CD4-positive, alpha-beta memory T cell (primary cell): Measurements from ENCODE around the gene KHDC4. TPM values are rescaled to one million over a fixed set of nuclear protein-coding genes. Genes with fewer than 3 reads are reported as not detected.

ENCODE experiments used
- CTCF ChIA-PET: fragments of 350-600 bp; sonication (Branson Sonifier 250); formaldehyde crosslinking; loops from one replicate; lab custom pipeline; 2021; ENCODE audit warnings: inconsistent platforms; ENCODE audit not compliant: partially characterized antibody; lab: Charles Lee
- POLR2A ChIA-PET: fragments of 350-600 bp; sonication (Branson Sonifier 250); formaldehyde crosslinking; loops from one replicate; lab custom pipeline; 2021; ENCODE audit not compliant: partially characterized antibody; lab: Charles Lee
- DNase-seq, 5 donors: peaks; one replicate each; pipeline versions ENCODE4 v3.0.0 to v3.0.0-alpha.2; 2020 to 2022; ENCODE audit warnings: mixed read lengths in 1 of 5
- H3K27ac ChIP-seq: one replicate; pipeline ENCODE4 v1.7.0; 2013; ENCODE audit warnings: low read depth, low read length
- H3K27me3 ChIP-seq: 2 replicates; pipeline ENCODE4 v1.7.0; 2013; ENCODE audit warnings: mild to moderate bottlenecking, low read length, moderate library complexity; ENCODE audit not compliant: insufficient read depth
- H3K36me3 ChIP-seq: 2 replicates; pipeline ENCODE4 v1.7.0; 2013; ENCODE audit warnings: mild to moderate bottlenecking, low read length, moderate library complexity; ENCODE audit not compliant: insufficient read depth
- H3K4me1 ChIP-seq: 2 replicates; pipeline ENCODE4 v1.7.0; 2013; ENCODE audit warnings: mild to moderate bottlenecking, low read length, moderate library complexity; ENCODE audit not compliant: insufficient read depth
- H3K4me3 ChIP-seq, 2 donors: one replicate each; pipeline ENCODE4 v1.7.0; 2013; ENCODE audit warnings: low read length in 2 of 2, mild to moderate bottlenecking in 1 of 2
- H3K9me3 ChIP-seq, 2 donors: one replicate each; pipeline ENCODE4 v1.7.0; 2013; ENCODE audit warnings: low read length in 2 of 2, control low read depth in 1 of 2; ENCODE audit not compliant: control insufficient read depth in 1 of 2
- H3K27ac Mint-ChIP-seq, 7 donors: one replicate each; pipeline ENCODE4 v1.8.0; 2020 to 2021; ENCODE audit warnings: mixed read lengths in 7 of 7, mild to moderate bottlenecking in 6 of 7, inconsistent platforms in 3 of 7, moderate library complexity in 3 of 7
- H3K27me3 Mint-ChIP-seq, 2 donors: one replicate each; pipeline ENCODE4 v1.8.0; 2020 to 2021; ENCODE audit warnings: mixed read lengths in 2 of 2
- H3K36me3 Mint-ChIP-seq, 2 donors: one replicate each; pipeline ENCODE4 v1.8.0; 2020 to 2021; ENCODE audit warnings: mixed read lengths in 2 of 2, inconsistent platforms in 1 of 2, mild to moderate bottlenecking in 1 of 2
- H3K4me1 Mint-ChIP-seq, 4 donors: one replicate each; pipeline ENCODE4 v1.8.0; 2020 to 2021; ENCODE audit warnings: mixed read lengths in 4 of 4, mild to moderate bottlenecking in 1 of 4
- H3K4me3 Mint-ChIP-seq, 8 donors: one replicate each; pipeline ENCODE4 v1.8.0; 2020 to 2021; ENCODE audit warnings: mixed read lengths in 8 of 8, mild to moderate bottlenecking in 7 of 8, moderate library complexity in 6 of 8, inconsistent platforms in 3 of 8
- H3K9me3 Mint-ChIP-seq, 8 donors: one replicate each; pipeline ENCODE4 v1.8.0; 2020 to 2021; ENCODE audit warnings: mixed read lengths in 8 of 8, mild to moderate bottlenecking in 5 of 8, inconsistent platforms in 3 of 8, moderate library complexity in 1 of 8
- intact Hi-C: fragments of 100-400 bp; cut with micrococcal nuclease; formaldehyde crosslinking; loops from one replicate; pipeline ENCODE4 v1.15.1; 2023
- polyA plus RNA-seq, 2 donors: library from polyadenylated mRNA; unstranded; fragments of 300-500 nt; fragmentation: Illumina TruSeq; gene quantifications; one replicate each; pipeline ENCODE4 v1.2.3, GENCODE V29; 2021
- total RNA-seq, 2 experiments: library from RNA; stranded (reverse); gene quantifications; one replicate each; pipeline ENCODE4 v1.2.3, GENCODE V29; 2021

KHDC4 gene
- total and polyA plus RNA-seq, 4 experiments from 2014 or later, result 5.5 to 134 (median 68.2) TPM

DNA sequence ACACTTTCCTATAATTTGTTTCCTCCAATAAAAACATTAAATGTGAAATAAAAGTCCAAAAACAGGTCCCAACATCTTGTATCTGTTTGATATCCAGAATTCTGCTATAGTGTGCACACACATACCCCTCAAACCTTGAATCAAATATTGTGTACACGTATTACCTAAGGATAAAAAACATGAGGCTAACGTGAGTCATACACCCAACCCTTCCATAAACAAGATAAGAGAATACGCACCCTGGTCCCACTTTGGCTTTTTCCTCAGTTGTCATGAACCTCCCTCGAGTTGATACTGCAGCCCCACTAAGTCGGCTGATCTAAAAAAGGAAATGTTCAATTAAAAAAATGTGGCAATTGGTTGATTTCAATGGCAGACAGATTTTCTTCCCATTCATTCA lies 5.2 kb downstream of the KHDC4 start:
- peaks cover 0 to 2% (median 0%) of the 10 kb centered on the region in 8 donors for H3K9me3 Mint-ChIP-seq
- peak overlapping the region in 1 of 8 donors; percentile 12 for H3K4me3 Mint-ChIP-seq
- Histone ChIP-seq H3K4me3 (no peak overlapping the region), H3K9me3 (no peaks in the 10 kb centered on the region), H3K4me1 (peaks cover 38% of the 10 kb centered on the region), H3K27me3 (no peaks in the 10 kb centered on the region), H3K27ac (no peak overlapping the region), H3K36me3 (peaks cover 79% of the 10 kb centered on the region)
- H3K27ac Mint-ChIP-seq, result peak overlapping the region in 2 of 7 donors; percentile 23 to 66
- ChIA-PET CTCF (no interaction called here), POLR2A (interaction anchor here (0.6 to 6.8 kb wide), 3 partner anchors 9 to 61 kb away, joined by 3 to 99 read pairs (median 4); partner anchors contain the start of gene ARHGEF2)
- no peak for DNase-seq
- H3K27me3 Mint-ChIP-seq, result no peaks in the 10 kb centered on the region
- intact Hi-C loops, result no loop called here
- H3K4me1 Mint-ChIP-seq, result peaks cover 7 to 27% (median 12%) of the 10 kb centered on the region in 4 donors
- H3K36me3 Mint-ChIP-seq, result peaks cover 36 to 63% of the 10 kb centered on the region in 2 donors

DNA sequence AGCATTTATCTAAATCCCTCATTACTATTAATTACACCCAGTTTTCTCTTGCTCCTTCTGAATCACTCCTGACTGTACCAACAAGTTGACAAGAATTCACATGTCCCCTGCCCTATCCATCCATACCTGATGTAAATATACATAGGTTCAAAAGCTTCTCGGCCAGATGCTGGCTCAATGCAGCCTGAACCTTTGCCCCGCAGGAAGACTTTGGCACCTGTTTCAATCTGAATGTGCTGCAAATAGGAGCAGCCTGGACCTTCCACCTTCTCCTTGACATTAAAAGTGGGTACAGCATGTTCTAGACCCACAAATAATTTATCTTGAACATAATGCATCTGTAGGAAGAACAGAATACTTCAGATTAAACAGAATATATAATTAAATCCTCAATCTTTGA lies 8.7 kb downstream of the KHDC4 start:
- Histone ChIP-seq H3K9me3 (no peaks in the 10 kb centered on the region), H3K4me1 (peaks cover 5% of the 10 kb centered on the region), H3K27me3 (no peaks in the 10 kb centered on the region), H3K4me3 (no peak overlapping the region), H3K27ac (no peak overlapping the region), H3K36me3 (peaks cover 84% of the 10 kb centered on the region)
- intact Hi-C loops, result no loop called here
- Mint-ChIP-seq H3K4me3 (no peak overlapping the region), H3K9me3 (peaks cover 0 to 2% (median 0%) of the 10 kb centered on the region in 8 donors), H3K36me3 (peaks cover 51 to 73% of the 10 kb centered on the region in 2 donors), H3K27me3 (no peaks in the 10 kb centered on the region), H3K4me1 (peaks cover 7 to 15% (median 9%) of the 10 kb centered on the region in 4 donors), H3K27ac (no peak overlapping the region)
- no peak for DNase-seq
- POLR2A ChIA-PET, result interaction anchor here (1.0 kb wide), 1 partner anchor 9 kb away, joined by 4 read pairs; no protein-coding TSS in a partner anchor
- CTCF ChIA-PET, result no interaction called here

DNA sequence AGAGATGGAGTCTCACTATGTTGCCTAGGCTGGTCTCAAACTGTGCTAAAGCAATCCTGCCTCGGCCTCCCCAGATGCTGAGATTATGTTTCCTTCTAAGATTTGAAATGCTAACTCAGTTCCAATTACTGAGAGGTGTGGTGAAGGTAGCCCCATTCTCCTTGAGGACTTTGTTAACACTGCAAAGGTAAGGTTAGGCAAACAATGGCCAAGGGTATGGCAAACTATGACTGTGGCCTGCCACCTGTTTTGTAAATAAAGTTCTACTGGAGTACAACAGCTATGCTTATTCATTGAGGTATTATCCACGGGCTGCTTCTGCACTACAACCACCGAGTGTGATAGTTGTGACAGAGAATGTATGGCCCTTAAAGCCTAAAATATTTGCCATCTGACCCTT lies 13.5 kb downstream of the KHDC4 start:
- H3K27ac ChIP-seq, result no peak overlapping the region
- intact Hi-C loops, result no loop called here
- Mint-ChIP-seq H3K36me3 (peaks cover 52 to 72% of the 10 kb centered on the region in 2 donors), H3K4me1 (peaks cover 0 to 2% (median 0%) of the 10 kb centered on the region in 4 donors), H3K27me3 (no peaks in the 10 kb centered on the region), H3K4me3 (no peak overlapping the region), H3K27ac (peak overlapping the region in 1 of 7 donors; percentile 29), H3K9me3 (no peaks in the 10 kb centered on the region)
- no peaks in the 10 kb centered on the region for H3K9me3 ChIP-seq
- peaks cover 81% of the 10 kb centered on the region for H3K36me3 ChIP-seq
- H3K4me3 ChIP-seq, result no peak overlapping the region
- no peak for DNase-seq
- no peaks in the 10 kb centered on the region for H3K4me1 ChIP-seq
- H3K27me3 ChIP-seq, result no peaks in the 10 kb centered on the region
- POLR2A ChIA-PET, result interaction anchor here (3.7 kb wide), 1 partner anchor 11 kb away, joined by 11 read pairs; no protein-coding TSS in a partner anchor
- CTCF ChIA-PET, result interaction anchor here (1.1 kb wide), 1 partner anchor 87 kb away, joined by 4 read pairs; no protein-coding TSS in a partner anchor

DNA sequence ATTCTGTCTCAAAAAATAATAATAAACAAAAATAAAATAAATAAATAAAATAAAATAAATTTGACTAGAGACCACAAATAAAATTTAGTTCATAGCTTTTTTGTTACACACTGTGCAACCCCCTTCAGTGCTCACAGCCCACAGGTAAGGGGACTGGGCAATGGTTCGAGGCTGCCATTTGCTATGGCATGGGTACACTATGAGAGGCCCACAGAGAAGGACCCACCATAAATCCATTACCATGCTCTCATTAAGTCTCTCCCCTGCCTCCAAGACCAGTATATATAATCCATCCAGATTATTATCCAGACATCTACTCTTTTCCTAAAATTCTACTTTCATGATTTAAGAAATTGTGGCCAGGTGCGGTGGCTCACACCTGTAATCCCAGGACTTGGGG lies 14.4 kb downstream of the KHDC4 start:
- ChIA-PET POLR2A (interaction anchor here (0.6 kb wide), 1 partner anchor 10 kb away, joined by 3 read pairs; no protein-coding TSS in a partner anchor), CTCF (no interaction called here)
- no peaks in the 10 kb centered on the region for H3K27me3 ChIP-seq
- H3K4me3 ChIP-seq, result no peak overlapping the region
- intact Hi-C loops, result no loop called here
- H3K9me3 ChIP-seq, result no peaks in the 10 kb centered on the region
- Mint-ChIP-seq H3K27ac (no peak overlapping the region), H3K4me3 (no peak overlapping the region), H3K4me1 (peaks cover 0 to 2% (median 0%) of the 10 kb centered on the region in 4 donors), H3K9me3 (no peaks in the 10 kb centered on the region), H3K36me3 (peaks cover 49 to 73% of the 10 kb centered on the region in 2 donors), H3K27me3 (no peaks in the 10 kb centered on the region)
- no peaks in the 10 kb centered on the region for H3K4me1 ChIP-seq
- no peak for DNase-seq
- no peak overlapping the region for H3K27ac ChIP-seq
- H3K36me3 ChIP-seq, result peaks cover 75% of the 10 kb centered on the region

DNA sequence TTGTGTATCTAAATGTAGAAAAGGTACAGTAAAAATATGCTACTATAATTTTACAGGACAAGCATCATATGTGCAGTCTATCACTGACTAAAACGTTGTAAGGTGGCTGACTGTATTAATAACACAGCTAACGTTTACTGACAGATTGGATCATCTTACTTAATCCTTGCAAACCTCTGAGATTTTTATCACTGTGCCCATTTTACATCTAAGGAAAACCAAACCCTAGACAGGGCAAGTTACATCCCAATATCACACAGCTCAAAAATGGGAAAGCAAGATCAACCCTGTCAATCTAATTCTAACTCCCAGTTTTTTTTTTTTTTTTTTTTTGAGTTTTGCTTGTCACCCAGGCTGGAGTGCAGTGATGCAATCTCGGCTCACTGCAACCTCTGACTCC lies 15.6 kb downstream of the KHDC4 start:
- Histone ChIP-seq H3K4me1 (no peaks in the 10 kb centered on the region), H3K4me3 (no peak overlapping the region), H3K27me3 (no peaks in the 10 kb centered on the region), H3K36me3 (peaks cover 79% of the 10 kb centered on the region), H3K9me3 (no peaks in the 10 kb centered on the region), H3K27ac (no peak overlapping the region)
- POLR2A ChIA-PET, result interaction anchor here (0.9 to 3.0 kb wide), 3 partner anchors 14 to 88 kb away, joined by 4 to 10 read pairs (median 4); partner anchors contain the start of gene KHDC4
- Mint-ChIP-seq H3K27me3 (no peaks in the 10 kb centered on the region), H3K36me3 (peaks cover 53 to 80% of the 10 kb centered on the region in 2 donors), H3K27ac (no peak overlapping the region), H3K4me1 (peaks cover 0 to 2% (median 0%) of the 10 kb centered on the region in 4 donors), H3K4me3 (no peak overlapping the region), H3K9me3 (no peaks in the 10 kb centered on the region)
- intact Hi-C loops, result no loop called here
- no peak for DNase-seq
- CTCF ChIA-PET, result interaction anchor here (0.7 kb wide), 1 partner anchor 13 kb away, joined by 3 read pairs; no protein-coding TSS in a partner anchor

DNA sequence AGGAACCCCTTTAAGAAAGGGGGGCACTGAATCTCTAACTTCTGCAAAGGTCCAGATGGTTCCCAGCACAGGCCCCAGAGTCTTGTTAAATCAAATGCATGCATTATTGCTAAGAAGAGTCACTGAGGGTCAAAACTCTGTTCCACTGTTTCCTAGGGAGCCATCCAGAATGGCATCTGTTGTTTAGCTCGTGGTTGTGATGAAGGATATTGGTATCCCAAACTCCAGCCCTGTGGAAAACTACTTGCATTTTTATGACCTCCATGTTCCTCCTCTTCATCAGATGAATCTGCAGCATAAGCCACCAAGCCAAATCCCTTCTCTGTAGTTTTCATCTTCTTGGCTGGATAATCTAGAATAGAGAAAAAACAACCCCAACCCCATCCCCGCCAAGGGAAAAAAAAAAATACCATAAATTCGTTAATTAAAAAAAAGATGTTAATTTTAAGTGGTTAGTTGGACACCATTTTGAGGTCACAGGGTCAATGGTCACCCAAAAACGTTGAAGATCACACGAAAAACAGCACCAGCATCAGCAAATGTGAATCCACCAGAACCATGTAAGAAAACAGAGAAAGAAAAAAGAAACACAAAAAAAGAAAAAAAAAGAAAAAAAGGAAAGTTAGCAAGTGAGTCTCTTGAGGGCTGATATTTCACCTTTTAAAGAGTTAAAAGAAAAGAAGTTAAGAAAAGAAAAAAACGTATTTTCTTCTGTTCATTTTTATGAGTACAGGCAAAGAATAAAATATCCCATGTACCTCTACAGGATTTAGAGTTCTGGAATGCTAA lies 20.1 kb downstream of the KHDC4 start:
- Mint-ChIP-seq H3K36me3 (peaks cover 36 to 79% of the 10 kb centered on the region in 2 donors), H3K27ac (peak overlapping the region in 3 of 7 donors; percentile 42 to 66 (median 64)), H3K4me3 (no peak overlapping the region), H3K9me3 (no peaks in the 10 kb centered on the region), H3K27me3 (no peaks in the 10 kb centered on the region), H3K4me1 (peaks cover 16 to 24% (median 20%) of the 10 kb centered on the region in 4 donors)
- no peaks in the 10 kb centered on the region for H3K27me3 ChIP-seq
- no peaks in the 10 kb centered on the region for H3K9me3 ChIP-seq
- H3K4me1 ChIP-seq, result peaks cover 21% of the 10 kb centered on the region
- no peak overlapping the region for H3K4me3 ChIP-seq
- no peak overlapping the region for H3K27ac ChIP-seq
- no peak for DNase-seq
- ChIA-PET CTCF (no interaction called here), POLR2A (interaction anchor here (1.3 kb wide), 1 partner anchor 19 kb away, joined by 11 read pairs; the partner anchor contains the start of gene KHDC4)
- H3K36me3 ChIP-seq, result peaks cover 49% of the 10 kb centered on the region
- intact Hi-C loops, result no loop called here

DNA sequence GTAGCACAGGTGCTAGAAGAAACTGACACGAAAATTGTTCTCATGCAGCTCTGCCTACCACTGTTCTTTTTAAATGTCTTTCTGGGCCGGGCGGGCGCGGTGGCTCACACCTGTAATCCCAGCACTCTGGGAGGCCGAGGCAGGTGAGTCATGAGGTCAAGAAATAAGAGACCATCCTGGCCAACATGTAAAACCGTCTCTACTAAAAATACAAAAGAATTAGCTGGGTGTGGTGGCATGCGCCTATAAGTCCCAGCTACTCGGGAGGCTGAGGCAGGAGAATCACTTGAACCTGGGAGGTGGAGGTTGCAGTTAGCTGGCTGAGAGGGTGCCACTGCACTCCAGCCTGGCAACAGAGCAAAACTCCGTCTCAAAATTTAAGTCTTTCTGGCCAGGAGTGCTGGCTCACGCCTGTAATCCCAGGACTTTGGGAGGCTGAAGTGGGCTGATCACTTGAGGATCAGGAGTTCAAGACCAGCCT lies 22.1 kb downstream of the KHDC4 start:
- Mint-ChIP-seq H3K4me3 (peak overlapping the region; percentile 44 to 99 (median 96)), H3K27me3 (no peaks in the 10 kb centered on the region), H3K27ac (peak overlapping the region; percentile 86 to 99 (median 98)), H3K36me3 (peaks cover 25 to 76% of the 10 kb centered on the region in 2 donors), H3K9me3 (no peaks in the 10 kb centered on the region), H3K4me1 (peaks cover 16 to 28% (median 21%) of the 10 kb centered on the region in 4 donors)
- DNase-seq, result no peak
- intact Hi-C loops, result no loop called here
- POLR2A ChIA-PET, result interaction anchor here (0.7 to 1.2 kb wide), 2 partner anchors 18 to 66 kb away, joined by 3 to 4 read pairs; partner anchors contain the start of gene ARHGEF2
- H3K27ac ChIP-seq, result peak overlapping the region; percentile 79
- CTCF ChIA-PET, result no interaction called here
- H3K4me3 ChIP-seq, result no peak overlapping the region
- H3K9me3 ChIP-seq, result no peaks in the 10 kb centered on the region
- H3K36me3 ChIP-seq, result peaks cover 33% of the 10 kb centered on the region
- no peaks in the 10 kb centered on the region for H3K27me3 ChIP-seq
- H3K4me1 ChIP-seq, result peaks cover 21% of the 10 kb centered on the region
